ENCODE data around the gene USP7.
"Not testable (repeated sequence)": the region's sequence is repeated elsewhere in the genome, so short reads cannot be mapped to it uniquely, and the experiment has no call there.

The USP7 gene

GRCh38 chr16:8972843-8973586, 9.3 kb upstream of the USP7 start:
- no peak for DNase-seq (ENCODE audit: low spot score)

- no peak for DNase-seq (ENCODE audit: low spot score)
These were observed 7.7 kb upstream of the USP7 start for GRCh38 chr16:8971416-8971815.

DNA sequence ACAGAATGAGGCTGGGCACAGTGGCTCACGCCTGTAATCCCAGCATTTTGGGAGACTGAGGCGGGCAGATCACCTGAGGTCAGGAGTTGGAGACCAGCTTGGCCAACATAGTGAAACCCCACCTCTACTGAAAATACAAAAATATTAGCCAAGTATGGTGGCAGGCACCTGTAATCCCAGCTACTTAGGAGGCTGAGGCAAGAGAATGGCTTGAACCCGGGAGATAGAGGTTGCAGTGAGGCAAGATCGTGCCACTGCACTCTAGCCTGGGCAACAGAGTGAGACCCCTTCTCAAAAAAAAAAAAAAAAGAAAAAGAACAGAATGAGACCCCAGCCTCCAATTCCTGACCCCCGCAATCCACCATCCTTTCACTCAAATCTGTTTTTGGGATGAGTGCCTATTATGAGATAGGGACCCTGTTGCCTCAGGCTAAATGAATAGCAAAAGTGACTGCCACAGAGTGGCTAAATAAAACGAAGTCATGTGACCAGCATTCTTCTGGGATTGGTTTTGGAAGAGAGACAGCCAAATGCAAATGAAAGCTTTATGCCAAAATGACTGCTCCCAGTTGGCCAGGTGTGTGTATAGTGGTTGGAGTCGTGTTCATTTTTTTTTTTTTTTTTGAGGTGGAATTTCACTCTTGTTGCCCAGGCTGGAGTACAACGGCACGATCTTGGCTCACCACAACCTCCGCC, 5.6 kb upstream of the USP7 start:
- DNase-seq (ENCODE audit: low spot score): not testable (repeated sequence)

DNA sequence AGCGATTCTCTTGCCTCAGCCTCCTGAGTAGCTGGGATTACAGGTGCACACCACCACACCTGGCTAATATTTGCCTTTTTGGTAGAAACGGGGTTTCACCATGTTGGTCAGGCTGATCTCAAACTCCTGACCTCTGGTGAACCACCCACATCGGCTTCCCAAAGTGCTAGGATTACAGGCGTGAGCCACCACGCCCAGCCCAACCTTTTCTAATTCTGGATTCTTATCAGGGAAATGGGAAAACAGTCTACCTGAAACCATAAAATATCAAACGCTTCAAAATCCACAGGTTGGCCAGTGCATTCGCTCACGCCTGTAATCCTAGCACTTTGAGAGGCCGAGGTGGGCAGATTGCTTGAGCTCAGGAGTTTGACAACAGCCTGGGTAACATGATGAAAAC, 4.3 kb upstream of the USP7 start:
- DNase-seq (ENCODE audit: low spot score): not testable (repeated sequence)

DNA sequence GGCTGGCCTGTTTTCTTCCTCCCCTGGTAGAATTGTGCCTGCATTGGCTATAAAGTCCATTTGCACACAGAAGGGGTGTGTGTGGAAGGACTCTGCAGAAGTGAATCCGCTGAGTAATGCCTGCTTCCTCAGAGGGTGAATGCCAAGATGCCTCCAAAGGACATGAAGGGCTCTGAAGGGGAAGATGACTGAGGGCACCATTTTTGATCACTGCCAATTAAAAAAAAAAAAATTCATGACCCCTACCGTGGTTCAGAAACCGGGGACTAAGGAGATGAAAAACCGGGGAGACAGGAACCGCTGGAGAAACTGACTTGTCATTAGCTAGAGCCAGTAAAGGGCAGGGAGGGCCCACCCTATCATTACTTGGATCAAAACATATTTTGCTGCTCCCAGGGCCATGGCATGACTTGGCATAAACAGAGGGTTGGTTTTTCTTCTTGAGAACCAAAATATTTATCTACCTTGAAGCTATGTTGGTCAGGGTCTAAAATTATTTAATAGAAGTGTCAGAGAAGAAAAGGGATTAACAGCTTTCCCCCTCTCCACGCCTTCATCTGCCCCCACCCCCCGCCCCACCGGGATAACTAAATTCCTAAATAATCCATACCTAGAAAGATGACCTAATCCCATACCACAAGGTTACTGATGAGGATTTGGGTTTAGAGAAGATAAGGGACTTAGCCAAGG, 3.6 kb upstream of the USP7 start:
- no peak for DNase-seq (ENCODE audit: low spot score)

GRCh38 chr16:8966817-8967131, 3.1 kb upstream of the USP7 start:
- DNase-seq (ENCODE audit: low spot score): no peak

- no peak for DNase-seq (ENCODE audit: low spot score)
These were observed 756 bp upstream of the USP7 start for GRCh38 chr16:8964462-8964861.

DNA sequence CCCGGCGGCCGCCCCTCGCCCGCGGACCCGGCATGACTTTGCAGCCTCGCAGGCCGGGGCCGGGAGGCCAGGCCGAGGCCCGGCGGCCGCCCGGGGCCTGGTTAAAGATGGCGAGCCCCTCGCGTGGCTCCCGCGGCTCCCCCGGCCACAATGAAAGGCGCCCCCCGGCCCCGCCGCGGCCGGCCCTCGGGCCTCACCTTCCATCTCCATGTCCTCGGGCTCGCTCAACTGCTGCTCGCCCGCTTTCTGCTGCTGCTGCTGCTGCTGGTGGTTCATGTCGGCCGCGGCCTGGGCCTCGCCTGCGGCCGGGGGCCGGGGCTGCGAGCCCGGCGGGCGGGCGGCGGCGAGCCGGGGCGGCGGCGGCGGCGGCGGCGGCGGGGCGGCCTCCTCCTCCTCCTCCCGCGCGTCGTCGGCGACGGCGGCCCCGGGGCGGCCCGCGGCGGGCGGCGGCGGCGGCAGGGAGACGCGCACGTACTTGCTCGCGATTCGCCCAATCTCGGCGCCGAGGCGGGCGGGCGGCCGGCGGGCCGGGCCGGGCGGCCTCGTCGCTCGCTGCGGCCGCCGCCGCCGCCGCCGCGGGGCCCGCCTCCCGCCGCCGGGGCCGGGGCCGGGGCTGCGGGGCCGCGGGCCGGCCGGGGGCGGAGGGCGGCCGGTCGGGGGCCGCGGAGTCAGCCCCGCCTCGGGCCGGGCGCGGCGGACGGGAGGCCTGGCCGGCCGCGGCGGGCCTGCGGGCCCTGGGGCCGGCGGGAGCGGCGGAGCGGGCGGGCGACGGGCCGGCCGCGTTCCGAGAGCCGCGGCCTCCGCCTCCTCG, 491 bp downstream of the USP7 start:
- DNase-seq (ENCODE audit: low spot score): no peak

GRCh38 chr16:8962393-8963009, 1.2 kb downstream of the USP7 start:
- peak; percentile 39 for DNase-seq (ENCODE audit: low spot score)

GRCh38 chr16:8961811-8962390, 1.8 kb downstream of the USP7 start:
- no peak for DNase-seq (ENCODE audit: low spot score)

DNA sequence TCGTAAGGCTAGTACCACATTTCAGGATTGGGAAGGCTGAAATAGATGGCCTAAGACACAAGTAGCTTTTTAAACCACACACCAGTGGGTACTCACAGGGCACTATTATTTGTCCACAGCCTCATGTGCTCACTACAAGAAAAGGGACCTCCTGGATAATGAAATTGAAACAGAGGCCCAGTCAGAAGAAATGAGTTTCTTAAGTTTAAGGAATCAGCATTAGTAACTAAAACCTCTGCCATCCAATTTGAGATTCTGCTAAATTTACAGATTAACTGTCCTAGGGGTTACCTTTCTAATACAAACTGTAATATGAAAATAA, 3.0 kb downstream of the USP7 start:
- DNase-seq (ENCODE audit: low spot score): no peak

DNA sequence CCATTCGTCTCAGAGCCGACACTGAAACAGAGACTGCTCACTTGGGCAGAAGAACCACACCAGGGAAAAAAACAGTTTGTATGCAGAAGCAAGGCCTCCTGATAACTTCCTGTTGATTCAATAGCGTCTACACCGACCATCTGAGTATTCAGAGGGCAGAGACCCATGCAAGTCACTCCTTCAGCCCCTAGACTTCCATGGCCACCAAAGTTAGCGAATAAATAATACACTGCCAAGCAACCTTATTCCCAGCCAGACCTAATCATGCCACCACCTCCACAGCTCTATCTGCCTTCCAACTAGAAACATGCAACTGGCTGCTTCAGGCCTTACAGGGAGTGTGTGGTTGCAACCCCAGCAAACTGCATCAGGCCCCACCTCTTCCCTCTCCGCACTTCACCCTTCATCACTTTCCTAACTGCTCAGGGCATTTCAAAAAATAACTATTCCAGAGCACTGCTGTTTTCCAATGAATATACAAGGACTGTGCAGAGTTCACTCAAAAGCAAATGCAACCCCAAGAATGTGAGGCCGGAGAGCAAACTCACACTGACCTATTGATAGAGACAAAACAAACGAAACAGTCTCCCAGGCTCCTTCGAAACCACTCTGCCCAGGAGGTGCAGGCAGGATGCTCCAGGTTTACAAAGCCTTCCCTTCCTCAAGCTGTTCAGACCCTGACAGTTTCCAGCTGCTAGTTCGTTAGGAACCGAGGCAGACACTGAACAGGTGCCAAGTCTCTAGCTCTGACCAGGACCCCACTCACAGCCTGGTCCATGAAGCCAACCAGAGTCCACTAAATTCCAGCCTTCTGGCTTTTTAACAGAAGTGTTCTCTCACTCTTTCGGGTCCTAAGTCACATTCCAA, 3.6 kb downstream of the USP7 start:
- DNase-seq (ENCODE audit: low spot score): peak; percentile 42

GRCh38 chr16:8958344-8959167, 5.2 kb downstream of the USP7 start:
- DNase-seq (ENCODE audit: low spot score): no peak

DNA sequence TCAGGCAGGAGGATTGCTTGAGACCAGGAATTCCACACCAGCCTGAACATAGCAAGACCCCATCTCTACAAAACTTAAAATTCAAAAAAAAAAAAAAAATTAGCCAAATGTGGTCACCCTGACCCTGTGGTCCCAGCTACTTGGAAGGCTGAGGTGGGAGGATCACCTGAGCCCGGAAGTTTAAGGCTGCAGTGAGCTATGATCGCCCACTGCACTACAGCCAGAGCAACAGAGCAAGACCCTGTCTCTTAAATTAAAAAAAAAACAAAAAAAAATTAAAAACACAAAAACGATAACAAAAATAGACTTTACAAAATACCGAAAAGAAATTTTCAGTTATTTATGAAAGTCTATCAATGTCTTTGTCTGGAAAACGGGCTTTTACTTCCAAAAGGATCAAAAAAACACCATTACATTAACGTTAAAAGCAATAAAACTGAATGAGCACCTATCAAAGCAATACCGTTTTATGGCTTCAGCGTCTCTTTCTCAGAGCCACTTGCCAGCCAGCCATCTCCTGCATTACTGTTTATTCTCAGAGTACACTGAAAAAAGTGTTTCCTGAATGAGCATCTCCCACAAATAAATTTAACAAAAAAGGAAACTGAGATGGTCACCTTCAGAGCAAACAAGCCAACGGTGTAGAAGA, 6.1 kb downstream of the USP7 start:
- no peak for DNase-seq (ENCODE audit: low spot score)

- no peak for DNase-seq (ENCODE audit: low spot score)
These were observed 6.7 kb downstream of the USP7 start for GRCh38 chr16:8957063-8957397.

GRCh38 chr16:8956265-8957062, 7.2 kb downstream of the USP7 start:
- no peak for DNase-seq (ENCODE audit: low spot score)

- DNase-seq (ENCODE audit: low spot score): no peak
These were observed 7.9 kb downstream of the USP7 start for GRCh38 chr16:8955828-8956227.

GRCh38 chr16:8953064-8953463, 10.6 kb downstream of the USP7 start:
- DNase-seq (ENCODE audit: low spot score): no peak

- DNase-seq (ENCODE audit: low spot score): no peak
These were observed 11.4 kb downstream of the USP7 start for GRCh38 chr16:8952281-8952751.

All from CD4-positive, alpha-beta T cell treated with Interleukin-2 at 100 ng/mL for 4 hours (primary cell).